Cerebellar nuclear complex (tissue), 1 donor: Measurements from ENCODE around the gene NOP9.

Source experiments
- DNase-seq, 2 experiments: peaks; one replicate each; lab custom pipeline; 2025; lab: John Stamatoyannopoulos, UW

Gene NOP9, protein sequence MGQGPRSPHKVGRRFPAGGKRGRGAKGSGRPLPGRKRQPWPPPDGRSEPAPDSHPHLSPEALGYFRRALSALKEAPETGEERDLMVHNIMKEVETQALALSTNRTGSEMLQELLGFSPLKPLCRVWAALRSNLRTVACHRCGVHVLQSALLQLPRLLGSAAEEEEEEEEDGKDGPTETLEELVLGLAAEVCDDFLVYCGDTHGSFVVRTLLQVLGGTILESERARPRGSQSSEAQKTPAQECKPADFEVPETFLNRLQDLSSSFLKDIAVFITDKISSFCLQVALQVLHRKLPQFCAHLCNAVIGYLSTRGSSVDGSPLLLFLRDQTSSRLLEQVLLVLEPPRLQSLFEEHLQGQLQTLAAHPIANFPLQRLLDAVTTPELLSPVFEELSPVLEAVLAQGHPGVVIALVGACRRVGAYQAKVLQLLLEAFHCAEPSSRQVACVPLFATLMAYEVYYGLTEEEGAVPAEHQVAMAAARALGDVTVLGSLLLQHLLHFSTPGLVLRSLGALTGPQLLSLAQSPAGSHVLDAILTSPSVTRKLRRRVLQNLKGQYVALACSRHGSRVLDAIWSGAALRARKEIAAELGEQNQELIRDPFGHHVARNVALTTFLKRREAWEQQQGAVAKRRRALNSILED

DNA sequence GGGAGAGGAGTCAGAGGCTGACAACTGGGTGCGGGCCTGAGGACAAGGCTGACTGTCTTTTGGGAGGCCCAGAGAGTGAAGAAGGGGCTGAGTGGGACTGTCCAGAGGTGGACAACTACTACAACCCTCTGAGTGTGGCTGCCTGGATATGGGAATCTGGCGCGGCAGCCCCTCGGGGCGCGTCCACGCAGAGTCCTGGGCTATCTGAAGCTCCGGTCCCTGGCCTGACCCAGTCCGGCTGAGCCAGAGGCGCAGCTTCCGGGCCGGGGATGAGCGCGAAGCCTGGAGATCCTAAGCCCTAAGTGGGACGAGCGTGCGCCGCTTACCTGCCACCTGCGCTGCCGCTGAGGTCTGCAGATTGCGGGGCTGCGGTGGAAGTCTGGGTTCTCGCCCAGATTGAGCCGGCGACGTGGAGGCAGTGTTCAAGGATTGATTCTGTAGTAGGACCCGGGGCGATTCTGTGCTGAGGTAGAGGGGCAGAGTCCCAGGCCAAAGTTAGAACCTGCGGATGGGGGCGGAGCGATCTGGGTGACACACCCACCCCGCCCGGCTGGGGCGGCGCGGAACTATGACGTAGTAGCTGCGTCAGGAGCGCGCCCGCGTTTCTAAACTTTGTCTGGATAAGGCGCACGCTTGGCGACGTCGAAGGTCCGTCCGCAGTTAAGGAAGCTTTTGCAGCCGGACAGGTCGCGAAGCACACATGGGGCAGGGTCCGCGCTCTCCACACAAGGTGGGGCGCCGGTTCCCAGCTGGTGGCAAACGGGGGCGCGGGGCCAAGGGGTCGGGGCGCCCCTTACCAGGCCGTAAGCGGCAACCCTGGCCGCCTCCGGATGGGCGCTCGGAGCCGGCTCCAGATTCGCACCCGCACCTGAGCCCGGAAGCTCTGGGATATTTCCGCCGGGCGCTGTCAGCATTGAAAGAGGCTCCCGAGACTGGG is at the start of gene NOP9, which contains the start of gene DHRS1:
TSS of gene NOP9 (plus strand) at position 596 of the 937 bp plus-strand sequence. CDS start at position 701, 105 bp downstream.
TSS of gene DHRS1 (minus strand) at position 526 of the 937 bp plus-strand sequence. CDS start 674 bp downstream, outside the sequence.
- peak; percentile 22 to 31 for DNase-seq

DNA sequence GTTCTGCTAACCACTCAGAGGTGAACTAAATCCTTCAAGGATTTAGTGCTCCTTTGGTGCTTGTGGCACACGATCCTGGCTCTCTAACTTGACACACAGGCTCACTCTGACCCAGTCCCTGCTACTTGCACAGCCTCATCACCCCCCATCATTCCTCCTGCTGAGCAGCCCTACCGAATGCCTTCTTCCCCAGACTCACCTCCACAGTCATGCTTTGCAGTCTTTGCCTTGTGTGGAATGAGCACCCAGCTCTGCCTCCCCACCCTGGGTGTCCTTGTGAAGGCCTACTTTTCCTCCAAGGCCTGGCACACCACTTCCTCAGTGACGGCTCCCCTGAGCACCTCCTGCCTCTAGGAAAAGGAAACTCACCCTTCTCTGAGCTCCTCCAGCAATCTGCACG is 49.3 kb upstream of the NOP9 start:
- DNase-seq: no peak

GRCh38 chr14:24251880-24252288 is 47.8 kb upstream of the NOP9 start:
- no peak for DNase-seq

GRCh38 chr14:24252289-24253124 is 47.1 kb upstream of the NOP9 start:
- DNase-seq: no peak

DNA sequence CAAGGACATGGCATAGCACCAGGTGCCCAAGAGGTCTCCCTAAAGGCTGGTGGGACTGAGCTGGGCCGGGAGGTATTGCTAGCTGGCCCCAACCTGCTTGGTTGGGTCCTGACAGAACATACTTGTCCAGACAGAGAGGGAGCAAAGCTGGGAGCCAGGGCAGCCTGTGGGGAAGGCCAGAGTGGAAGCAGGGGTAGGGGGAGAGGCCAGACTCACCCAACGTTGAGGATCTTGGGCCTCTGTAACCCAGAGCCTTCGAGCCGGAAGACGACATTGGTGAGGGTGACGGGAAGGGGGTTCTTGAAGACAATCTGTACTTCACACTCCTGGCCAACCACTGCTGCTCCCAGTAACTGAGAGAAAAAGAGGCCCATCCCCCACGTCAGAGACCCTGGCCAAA is 45.7 kb upstream of the NOP9 start:
- DNase-seq: no peak

- no peak for DNase-seq
Measured at GRCh38 chr14:24254630-24255392, 44.8 kb upstream of the NOP9 start.

- DNase-seq: no peak
Measured at GRCh38 chr14:24255438-24255837, 44.2 kb upstream of the NOP9 start.

DNA sequence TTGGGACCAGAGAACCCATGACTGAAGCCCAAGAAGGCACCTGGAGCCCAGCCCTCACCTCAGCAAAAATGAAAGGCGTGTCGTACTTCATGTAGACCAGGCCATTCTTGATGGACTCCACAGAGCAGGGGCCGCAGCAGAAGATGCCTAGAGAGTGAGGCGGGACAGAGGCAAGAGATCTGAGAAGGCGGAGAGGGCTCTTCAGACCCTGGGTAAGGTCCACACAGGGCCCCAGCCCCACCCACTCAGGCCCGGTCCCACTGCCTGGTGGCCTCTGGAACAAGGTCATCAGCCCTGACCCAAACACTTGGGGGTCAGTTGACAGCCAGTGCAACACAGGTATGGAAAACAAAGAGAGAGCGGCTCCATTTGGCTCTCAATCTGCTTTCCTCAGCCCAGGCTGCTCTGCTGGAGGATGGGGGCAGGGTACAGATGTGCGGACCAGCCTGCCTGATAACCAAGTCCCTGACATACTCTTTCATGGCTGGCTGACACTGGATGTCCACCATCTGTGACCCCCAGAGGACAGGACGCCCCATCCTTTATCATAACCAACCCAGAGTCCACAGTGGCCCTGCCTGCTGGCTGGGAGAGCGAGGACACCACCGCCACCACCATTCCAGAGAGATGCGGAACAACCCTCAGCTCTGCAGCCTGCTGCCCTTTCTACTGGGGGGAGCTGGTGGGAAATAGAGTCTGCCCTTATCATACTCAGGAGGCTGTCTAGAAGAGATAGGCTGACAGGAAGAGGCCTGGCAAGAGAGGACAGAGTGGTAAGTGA is 43.5 kb upstream of the NOP9 start:
- no peak for DNase-seq

- no peak for DNase-seq
Measured at GRCh38 chr14:24256960-24257359, 42.7 kb upstream of the NOP9 start.

DNA sequence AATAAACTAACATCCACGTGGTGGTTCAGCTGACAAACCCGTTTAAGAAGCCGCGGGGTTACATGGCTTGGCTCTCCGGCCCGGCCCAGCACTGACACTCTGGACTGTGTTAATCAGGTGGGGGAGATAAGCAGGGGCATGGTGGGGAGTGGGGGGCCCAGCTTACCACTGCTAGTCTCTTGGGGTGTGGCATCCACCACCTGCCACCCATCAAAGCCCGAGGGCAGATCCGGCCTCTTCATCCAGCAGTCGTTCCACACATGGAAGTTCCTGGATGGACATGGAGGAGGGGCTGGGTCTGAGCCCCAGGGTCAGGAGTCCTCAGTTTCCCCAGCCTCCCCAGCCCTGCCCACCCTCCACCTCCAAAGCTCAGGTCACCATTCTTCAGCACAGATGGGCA is 41.5 kb upstream of the NOP9 start:
- no peak for DNase-seq

DNA sequence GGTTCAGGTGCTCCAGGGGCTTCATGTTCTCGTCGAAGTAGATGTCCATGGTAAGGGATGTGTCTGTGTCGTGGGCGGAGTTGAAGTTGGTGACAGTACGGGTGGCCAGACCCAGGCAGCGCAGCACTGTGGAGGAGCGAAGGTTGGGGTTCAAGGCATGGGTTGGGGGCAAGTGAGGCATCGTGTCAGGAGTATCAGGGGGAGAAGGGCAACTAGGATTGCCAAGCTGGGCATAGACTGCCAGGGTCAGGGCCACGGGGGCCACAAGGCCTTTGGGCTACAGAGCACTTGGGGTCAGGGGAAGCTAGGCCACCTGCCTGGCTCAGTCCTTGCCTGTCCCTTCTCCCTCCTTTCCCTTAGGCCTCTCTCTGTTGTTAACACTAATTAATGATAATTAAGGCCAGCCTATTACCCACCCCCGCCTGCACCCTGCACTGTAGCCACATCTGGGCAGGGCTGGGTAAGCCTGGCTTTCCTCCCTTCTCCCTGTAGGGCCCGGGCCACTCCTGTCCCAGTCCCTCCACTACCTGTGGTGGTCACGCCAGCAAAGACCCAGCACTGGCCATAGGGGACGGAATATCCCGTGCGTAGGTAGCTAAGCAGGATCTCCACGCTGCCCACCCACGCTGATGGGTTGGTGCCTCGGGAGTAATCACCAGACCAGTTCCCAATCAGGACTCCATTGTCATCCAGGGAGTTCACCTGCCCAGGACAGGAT is 40.9 kb upstream of the NOP9 start:
- DNase-seq: no peak

- no peak for DNase-seq
Measured at GRCh38 chr14:24259282-24260025, 40.2 kb upstream of the NOP9 start.

GRCh38 chr14:24260026-24260779 is 39.4 kb upstream of the NOP9 start:
- no peak for DNase-seq

- no peak for DNase-seq
Measured at GRCh38 chr14:24260780-24261157, 38.9 kb upstream of the NOP9 start.

DNA sequence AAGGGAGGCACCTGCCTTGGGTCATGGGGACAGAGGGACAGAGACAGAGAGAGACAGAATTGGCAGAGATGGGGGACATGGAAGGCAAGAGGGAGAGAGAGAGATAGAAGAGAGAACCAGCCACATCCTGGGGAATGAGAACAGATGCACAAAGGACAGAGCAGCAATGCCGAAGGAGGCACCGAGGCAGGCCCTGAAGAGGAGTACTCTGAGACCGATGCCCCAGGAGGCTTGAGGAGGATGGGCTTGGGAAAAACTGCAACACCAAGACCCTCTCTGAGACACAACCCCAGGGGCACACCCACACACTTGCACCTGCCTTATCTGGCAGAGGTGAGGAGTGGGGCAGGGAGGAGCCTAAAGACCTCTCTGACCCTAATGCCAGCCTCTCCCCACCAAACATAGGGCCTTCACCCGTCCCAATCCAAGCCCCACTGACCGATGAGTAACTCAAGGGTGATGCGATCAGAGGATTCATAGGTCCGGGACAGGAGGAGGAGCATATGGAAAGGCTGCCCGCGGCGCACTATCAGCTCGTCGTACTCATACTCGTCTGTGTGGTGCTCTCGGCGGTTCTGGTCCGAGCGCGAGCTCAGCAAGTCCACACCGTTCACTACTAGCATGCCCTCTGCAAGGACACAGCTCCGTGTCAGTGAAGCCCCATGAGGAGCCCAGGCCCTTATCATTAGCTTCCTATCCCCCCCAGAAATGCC is 38.2 kb upstream of the NOP9 start:
- DNase-seq: no peak

DNA sequence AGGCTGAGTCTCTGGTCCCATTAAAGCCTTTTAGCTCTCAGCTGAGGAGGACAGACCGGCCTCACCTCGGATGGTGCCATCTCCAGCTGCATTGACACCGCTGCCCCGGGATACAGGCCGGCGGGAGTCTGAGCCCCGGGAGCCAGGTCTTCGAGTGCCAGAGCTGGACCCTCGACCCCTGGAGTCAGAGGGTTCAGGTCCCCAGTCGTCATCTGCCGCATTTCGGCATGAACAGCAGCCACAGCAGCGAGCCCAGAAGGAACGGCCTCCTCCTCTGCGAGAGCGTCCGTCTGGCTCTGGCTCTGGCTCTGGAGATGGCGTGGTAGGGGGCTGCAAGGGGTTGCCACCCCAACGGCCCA is 37.7 kb upstream of the NOP9 start:
- no peak for DNase-seq
